ENCODE data around the gene DCAF16. TPM values are rescaled to one million over a fixed set of nuclear protein-coding genes. Genes with fewer than 3 reads are reported as not detected.
"Not testable (repeated sequence)": the region's sequence is repeated elsewhere in the genome, so short reads cannot be mapped to it uniquely, and the experiment has no call there.

Gene DCAF16
- total RNA-seq = 23.0 TPM

DNA sequence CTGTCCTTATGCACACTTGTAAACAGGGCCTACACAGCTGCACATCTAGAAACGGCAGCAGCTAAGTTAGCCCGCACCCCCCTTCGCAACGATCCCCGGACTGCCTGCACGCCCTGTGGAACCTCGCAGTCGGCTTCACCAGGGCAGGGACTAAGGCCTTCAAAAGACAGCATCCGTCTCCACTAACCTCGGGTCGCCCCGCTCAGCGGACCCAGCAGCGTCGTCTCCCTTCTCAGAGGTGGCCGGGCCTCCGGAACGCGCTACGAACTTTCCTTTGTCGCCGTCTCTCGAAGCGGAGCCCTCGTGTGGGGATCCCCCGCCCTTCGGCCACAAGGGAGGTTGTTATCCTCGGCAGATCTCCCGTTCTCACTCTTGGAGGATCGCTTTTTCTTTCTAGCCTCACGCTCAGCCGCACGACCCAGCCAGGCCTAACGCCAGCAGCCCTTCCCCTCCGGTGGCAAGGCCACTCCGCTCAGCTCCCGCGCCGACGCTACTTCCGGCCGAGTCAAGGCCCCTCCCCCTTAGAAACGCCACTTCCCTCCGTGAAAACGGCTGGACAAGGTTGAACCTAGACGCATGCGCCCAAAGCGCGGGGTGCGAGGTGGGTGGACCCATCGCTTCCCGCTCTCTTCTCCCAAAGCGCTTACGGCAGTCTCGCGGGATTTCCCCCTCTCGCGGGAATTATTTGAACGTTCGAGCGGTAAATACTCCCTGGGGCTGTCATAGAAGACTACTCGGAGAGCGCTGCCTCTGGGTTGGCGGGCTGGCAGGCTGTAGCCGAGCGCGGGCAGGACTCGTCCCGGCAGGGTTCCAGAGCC lies at the start of gene DCAF16, which contains the start of gene NCAPG:
TSS of gene DCAF16 (minus strand) at position 498 of the 818 bp plus-strand sequence. CDS start 6,616 bp downstream, outside the sequence.
TSS of gene NCAPG (plus strand) at position 720 of the 818 bp plus-strand sequence. CDS start 99 bp downstream, outside the sequence.
- H3K4me1 ChIP-seq (ENCODE audit: control insufficient read depth in 3 of 3, insufficient read depth in 3 of 3, low read length in 3 of 3) = peaks cover 20 to 35% (median 26%) of the 10 kb centered on the region in 3 donors
- no peaks in the 10 kb centered on the region for H3K9me3 ChIP-seq (ENCODE audit: control insufficient read depth in 3 of 3, low read length in 3 of 3)
- H3K4me3 ChIP-seq (ENCODE audit: low read length in 3 of 3) = peak within 1 kb of the TSS; percentile 84 to 99 (median 98)
- H3K27me3 ChIP-seq (ENCODE audit: control insufficient read depth in 3 of 3, insufficient read depth in 3 of 3, low read length in 3 of 3) = no peaks in the 10 kb centered on the region
- H3K9ac ChIP-seq (ENCODE audit: low read depth in 1 of 3, low read length in 3 of 3) = peak within 1 kb of the TSS; percentile 94 to 99 (median 99)
- no peaks in the 10 kb centered on the region for H3K36me3 ChIP-seq (ENCODE audit: control insufficient read depth in 3 of 3, insufficient read depth in 3 of 3, low read length in 3 of 3)
- H3K27ac ChIP-seq (ENCODE audit: low read depth, low read length) = peak within 1 kb of the TSS; percentile 97

GRCh38 chr4:17859793-17860406 lies 49.3 kb upstream of the DCAF16 start:
- Histone ChIP-seq H3K4me1 (ENCODE audit: control insufficient read depth in 3 of 3, insufficient read depth in 3 of 3, low read length in 3 of 3) (no peaks in the 10 kb centered on the region), H3K27ac (ENCODE audit: low read depth, low read length) (no peak overlapping the region), H3K9me3 (ENCODE audit: control insufficient read depth in 3 of 3, low read length in 3 of 3) (no peaks in the 10 kb centered on the region), H3K4me3 (ENCODE audit: low read length in 3 of 3) (no peak overlapping the region), H3K9ac (ENCODE audit: low read depth in 1 of 3, low read length in 3 of 3) (no peak overlapping the region), H3K27me3 (ENCODE audit: control insufficient read depth in 3 of 3, insufficient read depth in 3 of 3, low read length in 3 of 3) (no peaks in the 10 kb centered on the region), H3K36me3 (ENCODE audit: control insufficient read depth in 3 of 3, insufficient read depth in 3 of 3, low read length in 3 of 3) (peaks cover 0 to 2% (median 0%) of the 10 kb centered on the region in 3 donors)

DNA sequence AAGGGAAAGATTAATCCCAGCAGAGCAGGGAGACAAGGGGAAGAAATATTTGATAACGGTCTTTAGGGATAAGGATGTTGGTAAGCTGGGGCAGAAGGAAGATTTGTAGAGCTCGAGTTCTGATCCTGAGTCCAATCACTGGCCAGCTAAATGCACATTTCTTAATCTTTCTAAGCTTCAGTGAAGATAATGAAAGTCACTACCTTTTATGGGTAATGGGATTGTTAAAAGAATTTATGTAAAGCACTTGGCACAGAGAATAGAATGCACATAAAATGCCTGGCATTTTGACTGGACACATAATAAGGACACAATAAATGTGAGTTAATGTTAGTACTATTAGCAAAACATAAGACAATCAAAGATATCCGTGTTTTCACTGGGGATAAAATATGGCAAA lies 43.5 kb upstream of the DCAF16 start:
- Histone ChIP-seq H3K9me3 (ENCODE audit: control insufficient read depth in 3 of 3, low read length in 3 of 3) (no peaks in the 10 kb centered on the region), H3K36me3 (ENCODE audit: control insufficient read depth in 3 of 3, insufficient read depth in 3 of 3, low read length in 3 of 3) (no peaks in the 10 kb centered on the region), H3K4me3 (ENCODE audit: low read length in 3 of 3) (no peak overlapping the region), H3K27ac (ENCODE audit: low read depth, low read length) (no peak overlapping the region), H3K4me1 (ENCODE audit: control insufficient read depth in 3 of 3, insufficient read depth in 3 of 3, low read length in 3 of 3) (no peaks in the 10 kb centered on the region), H3K27me3 (ENCODE audit: control insufficient read depth in 3 of 3, insufficient read depth in 3 of 3, low read length in 3 of 3) (no peaks in the 10 kb centered on the region), H3K9ac (ENCODE audit: low read depth in 1 of 3, low read length in 3 of 3) (no peak overlapping the region)

GRCh38 chr4:17851959-17852358 lies 41.4 kb upstream of the DCAF16 start:
- Histone ChIP-seq H3K27me3 (ENCODE audit: control insufficient read depth in 3 of 3, insufficient read depth in 3 of 3, low read length in 3 of 3) (no peaks in the 10 kb centered on the region), H3K27ac (ENCODE audit: low read depth, low read length) (no peak overlapping the region), H3K9me3 (ENCODE audit: control insufficient read depth in 3 of 3, low read length in 3 of 3) (no peaks in the 10 kb centered on the region), H3K9ac (ENCODE audit: low read depth in 1 of 3, low read length in 3 of 3) (no peak overlapping the region), H3K4me1 (ENCODE audit: control insufficient read depth in 3 of 3, insufficient read depth in 3 of 3, low read length in 3 of 3) (no peaks in the 10 kb centered on the region), H3K36me3 (ENCODE audit: control insufficient read depth in 3 of 3, insufficient read depth in 3 of 3, low read length in 3 of 3) (no peaks in the 10 kb centered on the region), H3K4me3 (ENCODE audit: low read length in 3 of 3) (no peak overlapping the region)

- not testable (repeated sequence) for H3K4me1 ChIP-seq (ENCODE audit: control insufficient read depth in 3 of 3, insufficient read depth in 3 of 3, low read length in 3 of 3); H3K9ac ChIP-seq (ENCODE audit: low read depth in 1 of 3, low read length in 3 of 3); H3K27me3 ChIP-seq (ENCODE audit: control insufficient read depth in 3 of 3, insufficient read depth in 3 of 3, low read length in 3 of 3); H3K9me3 ChIP-seq (ENCODE audit: control insufficient read depth in 3 of 3, low read length in 3 of 3); H3K27ac ChIP-seq (ENCODE audit: low read depth, low read length); H3K36me3 ChIP-seq (ENCODE audit: control insufficient read depth in 3 of 3, insufficient read depth in 3 of 3, low read length in 3 of 3); H3K4me3 ChIP-seq (ENCODE audit: low read length in 3 of 3)
These were observed 39.7 kb upstream of the DCAF16 start for GRCh38 chr4:17850295-17850694.

GRCh38 chr4:17846266-17846665 lies 35.7 kb upstream of the DCAF16 start:
- H3K4me3 ChIP-seq (ENCODE audit: low read length in 3 of 3) = no peak overlapping the region
- no peak overlapping the region for H3K9ac ChIP-seq (ENCODE audit: low read depth in 1 of 3, low read length in 3 of 3)
- H3K9me3 ChIP-seq (ENCODE audit: control insufficient read depth in 3 of 3, low read length in 3 of 3) = no peaks in the 10 kb centered on the region
- no peaks in the 10 kb centered on the region for H3K4me1 ChIP-seq (ENCODE audit: control insufficient read depth in 3 of 3, insufficient read depth in 3 of 3, low read length in 3 of 3)
- H3K36me3 ChIP-seq (ENCODE audit: control insufficient read depth in 3 of 3, insufficient read depth in 3 of 3, low read length in 3 of 3) = no peaks in the 10 kb centered on the region
- H3K27me3 ChIP-seq (ENCODE audit: control insufficient read depth in 3 of 3, insufficient read depth in 3 of 3, low read length in 3 of 3) = no peaks in the 10 kb centered on the region
- no peak overlapping the region for H3K27ac ChIP-seq (ENCODE audit: low read depth, low read length)

DNA sequence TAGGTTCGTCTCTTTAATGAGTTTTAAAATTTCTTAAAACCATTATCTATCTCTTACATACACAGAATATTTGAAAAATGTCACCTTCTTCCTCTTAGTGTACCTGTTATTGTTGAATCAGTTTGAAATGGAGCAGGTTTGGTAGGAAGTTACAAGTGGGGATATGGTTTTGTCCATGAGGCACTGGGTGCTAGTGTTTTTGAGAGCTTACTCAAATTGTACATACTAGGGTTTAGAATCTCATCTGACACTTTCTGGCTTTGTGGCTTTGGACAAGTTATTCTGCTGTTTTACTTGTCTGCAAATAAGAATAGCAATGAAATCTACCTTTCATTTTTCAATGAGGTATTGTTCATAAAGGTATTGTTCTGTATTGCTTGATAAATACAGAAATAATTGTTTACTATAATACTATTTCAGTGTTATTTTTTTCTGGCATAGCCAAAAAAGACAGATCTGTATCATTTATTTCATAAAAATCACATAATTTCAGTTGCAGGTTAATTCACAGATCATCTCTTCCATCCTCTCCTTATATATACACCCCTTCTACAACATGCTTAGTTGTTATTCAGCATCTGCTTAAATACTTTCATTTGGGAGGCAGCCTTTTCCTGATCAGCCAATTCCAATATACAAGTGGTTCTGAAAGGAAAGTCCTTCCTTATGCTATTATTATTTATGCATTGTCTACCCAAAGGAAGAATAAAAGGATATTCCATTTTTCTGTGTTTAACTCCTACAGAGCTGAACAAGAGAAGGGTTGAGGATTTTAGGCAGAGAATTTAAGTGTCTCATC lies 13.5 kb upstream of the DCAF16 start:
- Histone ChIP-seq H3K27ac (ENCODE audit: low read depth, low read length) (no peak overlapping the region), H3K4me3 (ENCODE audit: low read length in 3 of 3) (no peak overlapping the region), H3K27me3 (ENCODE audit: control insufficient read depth in 3 of 3, insufficient read depth in 3 of 3, low read length in 3 of 3) (no peaks in the 10 kb centered on the region), H3K9me3 (ENCODE audit: control insufficient read depth in 3 of 3, low read length in 3 of 3) (no peaks in the 10 kb centered on the region), H3K36me3 (ENCODE audit: control insufficient read depth in 3 of 3, insufficient read depth in 3 of 3, low read length in 3 of 3) (no peaks in the 10 kb centered on the region), H3K4me1 (ENCODE audit: control insufficient read depth in 3 of 3, insufficient read depth in 3 of 3, low read length in 3 of 3) (no peaks in the 10 kb centered on the region), H3K9ac (ENCODE audit: low read depth in 1 of 3, low read length in 3 of 3) (no peak overlapping the region)

DNA sequence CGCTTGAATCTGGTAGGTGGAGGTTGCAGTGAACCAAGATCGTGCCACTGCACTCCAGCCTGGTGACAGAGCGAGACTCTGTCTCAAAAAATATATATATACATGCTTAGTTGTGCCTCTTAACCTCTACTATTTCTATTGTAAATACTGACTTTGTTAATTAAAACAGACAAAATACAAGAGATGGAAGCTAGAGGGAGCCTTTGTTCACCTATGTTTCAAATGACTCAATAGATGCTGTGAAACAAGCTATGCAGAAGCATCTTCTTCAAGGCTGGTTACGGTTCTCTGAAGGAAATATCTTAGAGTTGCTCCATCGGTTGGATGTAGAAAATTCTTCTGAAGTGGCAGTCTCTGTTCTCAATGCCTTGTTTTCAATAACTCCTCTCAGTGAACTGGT lies 6.5 kb upstream of the DCAF16 start:
- no peaks in the 10 kb centered on the region for H3K27me3 ChIP-seq (ENCODE audit: control insufficient read depth in 3 of 3, insufficient read depth in 3 of 3, low read length in 3 of 3)
- no peak overlapping the region for H3K27ac ChIP-seq (ENCODE audit: low read depth, low read length)
- H3K4me1 ChIP-seq (ENCODE audit: control insufficient read depth in 3 of 3, insufficient read depth in 3 of 3, low read length in 3 of 3) = no peaks in the 10 kb centered on the region
- no peak overlapping the region for H3K9ac ChIP-seq (ENCODE audit: low read depth in 1 of 3, low read length in 3 of 3)
- H3K36me3 ChIP-seq (ENCODE audit: control insufficient read depth in 3 of 3, insufficient read depth in 3 of 3, low read length in 3 of 3) = no peaks in the 10 kb centered on the region
- no peak overlapping the region for H3K4me3 ChIP-seq (ENCODE audit: low read length in 3 of 3)
- H3K9me3 ChIP-seq (ENCODE audit: control insufficient read depth in 3 of 3, low read length in 3 of 3) = no peaks in the 10 kb centered on the region

- Histone ChIP-seq H3K4me1 (ENCODE audit: control insufficient read depth in 3 of 3, insufficient read depth in 3 of 3, low read length in 3 of 3) (peaks cover 3 to 5% (median 3%) of the 10 kb centered on the region in 3 donors), H3K9ac (ENCODE audit: low read depth in 1 of 3, low read length in 3 of 3) (no peak overlapping the region), H3K9me3 (ENCODE audit: control insufficient read depth in 3 of 3, low read length in 3 of 3) (no peaks in the 10 kb centered on the region)
These were observed 5.6 kb upstream of the DCAF16 start for GRCh38 chr4:17816142-17816541.

More at GRCh38 chr4:17816142-17816541, 5.6 kb upstream of the DCAF16 start:
- no peak overlapping the region for H3K4me3 ChIP-seq (ENCODE audit: low read length in 3 of 3)
- no peak overlapping the region for H3K27ac ChIP-seq (ENCODE audit: low read depth, low read length)
- no peaks in the 10 kb centered on the region for H3K36me3 ChIP-seq (ENCODE audit: control insufficient read depth in 3 of 3, insufficient read depth in 3 of 3, low read length in 3 of 3)
- H3K27me3 ChIP-seq (ENCODE audit: control insufficient read depth in 3 of 3, insufficient read depth in 3 of 3, low read length in 3 of 3) = no peaks in the 10 kb centered on the region

All from skeletal muscle tissue (tissue), 4 donors.